B cell (primary cell): Measurements from ENCODE around the gene DIP2A. TPM values are rescaled to one million over a fixed set of nuclear protein-coding genes. Genes with fewer than 3 reads are reported as not detected.

Experiments used
- ATAC-seq: fragments of 200-7000 bp; cut with Tn5 transposase; one replicate; pipeline ENCODE4 v1.10.0; 2021; ENCODE audit warnings: low read depth, mild to moderate bottlenecking, moderate number of reproducible peaks, moderate library complexity
- CTCF ChIA-PET: fragments of 350-600 bp; sonication (Branson Sonifier 250); formaldehyde crosslinking; loops from one replicate; lab custom pipeline; 2021; ENCODE audit warnings: antibody characterized with exemption, inconsistent platforms; lab: Charles Lee
- POLR2A ChIA-PET: fragments of 350-600 bp; sonication (Branson Sonifier 250); formaldehyde crosslinking; loops from one replicate; lab custom pipeline; 2021; ENCODE audit warnings: antibody characterized with exemption; lab: Charles Lee
- DNase-seq: peaks from one replicate; pipeline ENCODE4 v3.0.0; 2013
- H2AFZ ChIP-seq: 2 replicates; pipeline ENCODE4 v1.6.1; 2012; ENCODE audit warnings: mild to moderate bottlenecking, low read depth, low read length; ENCODE audit not compliant: insufficient read depth, poor library complexity, severe bottlenecking
- H3K27ac ChIP-seq, 2 donors: 1 replicate in 1 of 2; 2 replicates in 1 of 2; pipeline ENCODE4 v1.5.1; 2012 to 2013; ENCODE audit warnings: low read length in 2 of 2, mild to moderate bottlenecking in 2 of 2, moderate library complexity in 1 of 2
- H3K27me3 ChIP-seq, 4 experiments: fragments of 200-600 bp in 1 of 4; sonication (generic) in 1 of 4; replicated peaks in 1 of 4; 1 replicate in 2 of 4; 2 replicates in 2 of 4; pipeline versions ENCODE4 v1.6.1 to v1.7.0; 2013 to 2016; ENCODE audit warnings: low read length in 3 of 4, mild to moderate bottlenecking in 2 of 4, mixed read lengths in 1 of 4, moderate library complexity in 1 of 4; ENCODE audit not compliant: insufficient read depth in 4 of 4, control insufficient read depth in 3 of 4; ENCODE audit errors: control extremely low read depth in 1 of 4
- H3K36me3 ChIP-seq, 2 experiments: replicated peaks in 1 of 2; 1 replicate in 1 of 2; 2 replicates in 1 of 2; pipeline versions ENCODE4 v1.6.1 to v1.7.1; 2013; ENCODE audit warnings: low read length in 1 of 2; ENCODE audit not compliant: insufficient read depth in 2 of 2, control insufficient read depth in 1 of 2; ENCODE audit errors: control extremely low read depth in 1 of 2, extremely low read depth in 1 of 2
- H3K4me1 ChIP-seq, 2 donors: fragments of 200-600 bp in 1 of 2; sonication (generic) in 1 of 2; 1 replicate in 1 of 2; 2 replicates in 1 of 2; pipeline versions ENCODE4 v1.5.1 to v1.6.1; 2013 to 2017; ENCODE audit warnings: low read length in 2 of 2; ENCODE audit not compliant: control insufficient read depth in 2 of 2, insufficient read depth in 2 of 2
- H3K4me2 ChIP-seq: replicated peaks from 2 replicates; pipeline ENCODE3; 2012; ENCODE audit warnings: mild to moderate bottlenecking, low read depth, low read length; ENCODE audit not compliant: poor library complexity, severe bottlenecking
- H3K4me3 ChIP-seq, 5 experiments: fragments of 200-600 bp in 1 of 5; sonication (generic) in 1 of 5; 1 replicate in 3 of 5; 2 replicates in 2 of 5; pipeline versions ENCODE4 v1.5.1 to v1.7.0; 2011 to 2016; ENCODE audit warnings: low read length in 4 of 5, mild to moderate bottlenecking in 4 of 5, low read depth in 2 of 5, control low read depth in 1 of 5, moderate library complexity in 1 of 5; ENCODE audit not compliant: insufficient read depth in 1 of 5; ENCODE audit errors: control extremely low read depth in 1 of 5, extremely low read depth in 1 of 5
- H3K79me2 ChIP-seq: fragments of 200-600 bp; sonication (generic); one replicate; pipeline ENCODE4 v1.6.0; 2016; ENCODE audit warnings: low read length; ENCODE audit not compliant: control insufficient read depth, insufficient read depth
- H3K9ac ChIP-seq: fragments of 200-600 bp; sonication (generic); 2 replicates; pipeline ENCODE4 v1.6.1; 2017; ENCODE audit warnings: mild to moderate bottlenecking, low read length, moderate library complexity
- H3K9me3 ChIP-seq, 3 donors: one replicate each; pipeline versions ENCODE4 v1.6.1 to v1.7.1; 2013; ENCODE audit warnings: low read length in 2 of 3; ENCODE audit not compliant: control insufficient read depth in 2 of 3, insufficient read depth in 1 of 3; ENCODE audit errors: control extremely low read depth in 1 of 3
- H4K20me1 ChIP-seq: 2 replicates; pipeline ENCODE4 v1.6.0; 2012; ENCODE audit warnings: mild to moderate bottlenecking, low read length; ENCODE audit not compliant: insufficient read depth, control insufficient read depth, poor library complexity, severe bottlenecking
- H3K27ac Mint-ChIP-seq: one replicate; pipeline ENCODE4 v1.8.0; 2021; ENCODE audit warnings: mixed read lengths
- H3K27me3 Mint-ChIP-seq: one replicate; pipeline ENCODE4 v1.8.0; 2021; ENCODE audit warnings: mixed read lengths
- H3K4me1 Mint-ChIP-seq: one replicate; pipeline ENCODE4 v1.8.0; 2021; ENCODE audit warnings: mixed read lengths
- H3K4me3 Mint-ChIP-seq: one replicate; pipeline ENCODE4 v1.8.0; 2021; ENCODE audit warnings: mixed read lengths
- H3K9me3 Mint-ChIP-seq: one replicate; pipeline ENCODE4 v1.8.0; 2022; ENCODE audit warnings: mixed read lengths; ENCODE audit not compliant: insufficient read depth
- CTCF ChIP-seq: fragments of 200-600 bp; IDR thresholded peaks from one replicate; pipeline ENCODE4 v1.8.0; 2022; ENCODE audit warnings: antibody characterized with exemption, mild to moderate bottlenecking
- EZH2 ChIP-seq: IDR thresholded peaks from 2 replicates; pipeline ENCODE4 v1.6.1; 2012; ENCODE audit warnings: borderline replicate concordance, low read depth, mild to moderate bottlenecking, moderate library complexity, low read length; ENCODE audit not compliant: insufficient read depth, poor library complexity, severe bottlenecking
- WGBS: methylation state at CpG from one replicate; pipeline ENCODE4 v1.1.5; 2013; ENCODE audit warnings: missing lambda C conversion rate; ENCODE audit not compliant: insufficient coverage; 5-methylcytosine and 5-hydroxymethylcytosine counted together
- intact Hi-C: fragments of 100-400 bp; cut with micrococcal nuclease; formaldehyde crosslinking; loops from one replicate; pipeline ENCODE4 v1.10.0; 2022
- polyA plus RNA-seq: library from polyadenylated mRNA; depleted of rRNA; stranded (reverse); fragments of >200 nt; gene quantifications from 2 replicates; pipeline ENCODE4 v1.2.3, GENCODE V29; 2012
- total RNA-seq, 2 donors: library from RNA; stranded (reverse); fragments of 120-200 nt in 1 of 2; gene quantifications; 1 replicate in 1 of 2; 2 replicates in 1 of 2; pipeline versions ENCODE4 v1.2.3 to v1.2.4, GENCODE V29; 2013 to 2022

The DIP2A gene
- total and polyA plus RNA-seq, 2 donors (not counting 1 experiment from before 2014, with no cell fraction given) = 40.4 to 59.0 TPM

GRCh38 chr21:46418265-46418946 lies 40.3 kb upstream of the DIP2A start:
- CTCF ChIA-PET = no interaction called here

More at GRCh38 chr21:46418265-46418946, 40.3 kb upstream of the DIP2A start:
- H4K20me1 ChIP-seq = no peaks in the 10 kb centered on the region
- no peak overlapping the region for H3K27ac Mint-ChIP-seq
- no peak overlapping the region for H2AFZ ChIP-seq
- no peak overlapping the region for H3K4me3 ChIP-seq
- POLR2A ChIA-PET = no interaction called here
- H3K79me2 ChIP-seq = no peaks in the 10 kb centered on the region
- no peak overlapping the region for H3K27ac ChIP-seq
- no peaks in the 10 kb centered on the region for H3K4me1 ChIP-seq
- peaks cover 0 to 35% of the 10 kb centered on the region in 2 experiments for H3K36me3 ChIP-seq
- H3K27me3 ChIP-seq = no peaks in the 10 kb centered on the region
- DNase-seq (no peak), ATAC-seq (no peak)
- H3K4me3 Mint-ChIP-seq = no peak overlapping the region
- H3K4me2 ChIP-seq = no peak overlapping the region
- no peak for TF ChIP-seq CTCF
- no peak for TF ChIP-seq EZH2
- no peaks in the 10 kb centered on the region for H3K4me1 Mint-ChIP-seq
- 99% methylated on average over 25 of the region's 25 CpGs for WGBS
- H3K9ac ChIP-seq = no peak overlapping the region
- intact Hi-C loops = no loop called here
- no peaks in the 10 kb centered on the region for H3K9me3 ChIP-seq
- no peaks in the 10 kb centered on the region for H3K27me3 Mint-ChIP-seq
- H3K9me3 Mint-ChIP-seq = no peaks in the 10 kb centered on the region
